NCI-H146 treated with DMSO at 0.1 percent for 48 hours (cell line): ENCODE results near the gene HECTD3.
"Not testable (repeated sequence)": the region's sequence is repeated elsewhere in the genome, so short reads cannot be mapped to it uniquely, and the experiment has no call there.

Source experiments
- DNase-seq: peaks from one replicate; lab custom pipeline; 2025; ENCODE audit not compliant: unreplicated experiment; lab: John Stamatoyannopoulos, UW

Gene HECTD3

GRCh38 chr1:45014321-45015028 is 3.4 kb upstream of the HECTD3 start:
- peak; percentile 5 for DNase-seq

DNA sequence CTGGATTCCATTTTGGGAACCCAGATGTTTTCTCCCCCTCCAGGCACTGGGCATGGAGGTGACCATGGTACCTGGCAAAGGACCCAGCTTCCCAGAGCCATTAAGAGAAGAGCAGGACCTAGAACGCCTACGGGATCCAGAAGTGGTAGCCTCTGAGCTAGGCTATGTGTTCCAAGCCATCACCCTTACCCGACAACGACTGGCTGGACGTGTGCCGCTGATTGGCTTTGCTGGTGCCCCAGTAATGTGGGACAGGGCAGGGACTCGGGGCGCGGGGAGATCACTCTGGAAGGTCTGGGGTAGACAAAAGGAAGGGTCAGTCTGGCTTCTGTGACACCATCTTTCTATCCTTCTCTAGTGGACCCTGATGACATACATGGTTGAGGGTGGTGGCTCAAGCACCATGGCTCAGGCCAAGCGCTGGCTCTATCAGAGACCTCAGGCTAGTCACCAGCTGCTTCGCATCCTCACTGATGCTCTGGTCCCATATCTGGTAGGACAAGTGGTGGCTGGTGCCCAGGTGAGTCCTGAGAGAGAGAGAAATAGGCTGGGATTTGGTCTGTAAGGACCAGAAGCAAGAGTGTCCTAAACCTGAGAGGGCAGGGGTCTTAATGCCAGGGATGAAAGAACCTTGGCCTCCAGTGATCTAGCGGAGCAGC is 2.6 kb upstream of the HECTD3 start:
- DNase-seq: no peak

DNA sequence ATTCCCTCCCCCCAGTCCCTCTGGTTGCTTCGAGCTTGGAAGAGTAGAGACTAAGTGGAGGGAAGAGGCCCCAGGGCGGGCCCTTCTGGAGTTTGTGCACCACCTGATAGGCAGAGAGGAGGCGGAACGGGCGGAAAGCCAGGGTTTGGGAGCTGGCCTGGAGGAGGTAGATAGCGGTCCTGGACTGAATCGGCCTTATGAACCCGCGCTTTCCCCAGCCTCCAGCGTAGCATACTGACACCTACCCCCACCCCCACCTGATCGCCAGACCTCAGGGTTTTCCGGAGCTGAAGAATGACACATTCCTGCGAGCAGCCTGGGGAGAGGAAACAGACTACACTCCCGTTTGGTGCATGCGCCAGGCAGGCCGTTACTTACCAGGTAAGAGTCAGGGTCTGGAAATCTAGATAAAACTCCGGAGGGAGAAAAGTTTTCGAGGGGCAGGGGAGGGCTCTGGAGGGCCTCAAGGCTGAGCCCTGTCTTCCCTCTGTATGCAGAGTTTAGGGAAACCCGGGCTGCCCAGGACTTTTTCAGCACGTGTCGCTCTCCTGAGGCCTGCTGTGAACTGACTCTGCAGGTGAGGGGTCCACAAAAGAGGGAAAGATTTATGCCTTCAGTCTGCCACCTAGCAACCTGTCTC is 1.6 kb upstream of the HECTD3 start:
- DNase-seq: no peak

DNA sequence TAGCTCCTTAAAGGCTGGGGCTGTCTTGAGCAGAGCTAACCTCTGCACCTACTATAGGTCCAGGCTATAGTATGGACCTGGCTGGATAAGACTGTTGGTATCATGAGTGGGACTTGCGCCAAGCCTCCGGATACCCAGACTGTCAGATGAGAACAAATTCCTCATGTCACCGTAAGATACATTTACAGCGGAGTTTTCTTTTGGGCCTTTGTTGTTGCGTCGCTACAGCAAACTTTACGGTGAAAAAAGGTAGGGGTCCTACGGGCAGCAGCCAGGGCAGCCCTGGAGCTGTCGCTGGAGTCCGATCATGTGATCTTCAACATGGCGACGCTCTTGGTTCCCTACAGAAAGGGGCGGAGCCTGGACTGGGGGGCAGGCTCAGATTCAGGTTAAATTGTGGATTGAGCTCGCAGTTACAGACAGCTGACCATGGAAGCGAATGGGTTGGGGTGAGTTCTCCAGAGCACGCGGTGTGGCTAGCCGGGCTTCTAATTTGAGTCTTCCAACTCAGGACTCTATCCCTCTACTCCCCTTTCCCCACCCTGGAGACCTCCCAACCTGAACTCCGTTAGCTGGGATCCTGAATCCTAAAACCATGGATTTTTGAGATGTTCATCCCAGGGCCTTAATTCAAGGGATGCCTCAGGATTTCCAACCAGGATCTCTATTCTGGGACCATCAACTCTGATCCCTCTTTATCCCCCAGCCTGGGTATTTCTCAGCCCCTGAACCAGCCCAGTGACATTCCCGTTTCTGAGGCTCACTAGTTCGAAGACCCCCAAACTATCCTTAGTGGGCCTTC is 914 bp upstream of the HECTD3 start, which contains the start of gene UROD:
Gene UROD, plus strand, starts transcription at position 418 of the 802 bp plus-strand sequence. Its CDS starts 12 bp downstream, at position 430.
- peak; percentile 87 for DNase-seq

GRCh38 chr1:45009956-45010854 is 919 bp downstream of the HECTD3 start:
- no peak for DNase-seq

DNA sequence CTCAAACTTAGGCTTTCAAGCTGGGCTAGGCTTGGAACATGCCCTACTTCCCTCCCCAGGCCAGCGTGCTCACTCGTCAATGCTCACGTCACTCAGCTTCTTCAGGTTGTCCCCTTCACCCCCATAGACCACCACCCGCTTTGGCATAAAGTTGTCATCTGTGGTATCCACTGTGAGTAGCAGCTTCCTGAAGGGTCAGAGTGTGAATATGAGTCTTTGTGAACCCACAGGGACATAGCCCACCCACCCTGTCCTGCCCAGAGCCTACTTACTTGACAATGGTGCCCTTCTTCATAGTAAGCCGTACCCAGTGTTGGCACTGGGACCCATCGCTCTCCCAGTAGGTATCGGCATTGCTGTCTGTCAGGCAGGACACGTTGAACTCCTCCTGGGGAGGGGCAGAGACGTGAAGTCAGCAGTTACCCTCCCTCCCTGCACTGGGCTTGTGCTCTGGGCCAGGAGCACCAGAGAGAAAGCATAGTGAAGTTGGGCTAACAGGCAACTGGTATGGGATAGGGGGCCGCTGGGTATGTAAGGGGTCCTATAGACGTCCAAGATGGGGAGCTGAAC is 1.7 kb downstream of the HECTD3 start:
- no peak for DNase-seq

DNA sequence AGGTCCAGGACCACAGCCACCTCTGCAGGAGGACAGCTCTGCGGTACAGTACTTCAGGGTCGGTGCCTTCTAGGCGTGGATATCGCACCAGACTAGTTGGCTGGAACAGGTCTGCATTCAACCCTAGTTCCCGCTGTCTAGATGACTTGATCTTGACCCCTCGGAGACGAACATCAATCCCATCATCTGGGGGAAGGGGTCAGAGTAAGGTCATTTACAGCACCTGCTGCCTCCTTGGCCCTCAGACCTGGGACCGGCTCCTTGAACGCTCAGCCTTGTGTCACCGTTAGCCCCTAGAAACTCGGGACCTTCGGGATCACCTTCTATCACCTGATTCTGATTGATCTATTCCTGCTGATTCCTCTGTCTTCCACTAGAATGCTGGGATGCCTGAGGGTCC is 2.6 kb downstream of the HECTD3 start:
- no peak for DNase-seq

- no peak for DNase-seq
Measured at GRCh38 chr1:45008076-45008475, 3.0 kb downstream of the HECTD3 start.

GRCh38 chr1:45007311-45007710 is 3.8 kb downstream of the HECTD3 start:
- DNase-seq: no peak

GRCh38 chr1:45005761-45006160 is 5.4 kb downstream of the HECTD3 start:
- DNase-seq: no peak

GRCh38 chr1:45004281-45004920 is 6.7 kb downstream of the HECTD3 start:
- DNase-seq: no peak

GRCh38 chr1:45003741-45004140 is 7.4 kb downstream of the HECTD3 start:
- DNase-seq: no peak

GRCh38 chr1:45002650-45003645 is 8.2 kb downstream of the HECTD3 start:
- DNase-seq: no peak

GRCh38 chr1:45001576-45001975 is 9.5 kb downstream of the HECTD3 start:
- DNase-seq: not testable (repeated sequence)

DNA sequence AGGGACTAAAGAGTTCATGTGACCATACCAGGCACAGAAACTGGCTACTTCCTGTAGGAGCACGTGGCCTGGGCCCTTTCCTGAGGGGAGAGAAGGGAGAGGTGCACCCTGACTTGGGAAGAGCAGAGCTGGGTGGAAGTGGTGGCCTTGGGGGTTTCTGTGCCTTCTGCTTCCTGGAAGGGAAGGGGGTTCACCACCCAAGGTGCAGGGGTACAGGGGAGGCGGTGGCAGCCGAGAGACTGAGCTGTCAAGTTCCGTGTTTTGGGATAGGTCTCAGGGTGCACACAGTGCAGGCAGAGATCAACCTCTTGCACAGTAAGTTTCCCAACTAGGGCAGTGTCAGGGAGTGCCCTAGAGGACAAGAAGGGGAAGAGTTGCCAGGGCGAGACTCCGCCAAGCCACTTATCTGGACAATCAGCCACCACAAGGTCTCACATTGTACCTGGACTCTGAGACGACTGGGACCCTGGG is 10.1 kb downstream of the HECTD3 start:
- no peak for DNase-seq

- DNase-seq: no peak
Measured at GRCh38 chr1:44999232-44999631, 11.9 kb downstream of the HECTD3 start.

DNA sequence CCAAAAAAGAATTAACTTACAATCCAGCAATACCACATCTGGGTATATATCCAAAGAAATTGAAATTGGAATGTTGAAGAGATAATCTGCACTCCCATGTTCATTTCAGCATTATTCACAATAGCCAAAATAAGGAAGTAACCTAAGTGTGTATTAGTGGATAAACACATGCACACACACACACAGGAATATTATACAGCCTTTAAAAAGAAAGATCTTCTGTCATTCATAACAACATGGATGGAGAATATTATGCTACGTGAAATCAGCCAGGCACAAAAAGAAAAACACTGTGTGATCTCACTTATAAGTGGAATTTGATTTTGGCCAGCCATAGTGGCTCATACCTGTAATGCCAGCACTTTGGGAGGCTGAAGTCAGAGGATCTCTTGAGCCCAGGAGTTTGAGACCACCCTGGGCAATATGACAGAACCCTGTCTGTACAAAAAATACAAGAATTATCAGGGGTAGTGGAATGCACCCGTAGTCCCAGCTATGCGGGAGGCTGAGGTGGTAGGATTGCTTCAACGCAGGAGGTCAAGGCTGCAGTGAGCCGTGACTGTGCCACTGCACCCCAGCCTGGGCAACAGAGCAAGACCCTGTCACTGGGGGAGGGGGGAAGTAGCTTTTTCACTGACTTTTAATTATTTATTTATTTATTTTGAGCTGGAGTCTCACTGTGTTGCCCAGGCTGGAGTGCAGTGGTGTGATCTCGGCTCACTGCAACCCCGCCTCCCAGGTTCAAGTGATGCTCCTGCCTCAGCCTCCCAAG is 15.5 kb downstream of the HECTD3 start:
- DNase-seq: no peak
